ENCODE measurements around the gene KCNMA1. TPM values are rescaled to one million over a fixed set of nuclear protein-coding genes. Genes with fewer than 3 reads are reported as not detected.

The KCNMA1 gene
- total and polyA plus RNA-seq, 9 of the 15 experiments (the other 6 are each of a cell fraction or from before 2014, with no cell fraction given) = 0.01 to 0.95 (median 0.15) TPM; not detected in 4

- H3K9ac ChIP-seq (ENCODE audit: insufficient read depth in 1 of 2, low read depth in 2 of 2, low read length in 2 of 2) = no peak overlapping the region
- FAIRE-seq (no peak), ATAC-seq (no peak), DNase-seq (ENCODE audit: extremely low read depth in 1 of 4, low spot score in 3 of 4) (no peak)
- H3K9me1 ChIP-seq (ENCODE audit: control insufficient read depth, insufficient read depth, low read length) = no peaks in the 10 kb centered on the region
- H4K20me1 ChIP-seq (replicated peaks; ENCODE audit: control insufficient read depth, insufficient read depth, low read length) = no peaks in the 10 kb centered on the region
- H3K4me3 ChIP-seq = no peak overlapping the region
- ChIA-PET CTCF (ENCODE audit: low intra/inter-chr PET ratio) (no interaction called here), POLR2A (no interaction called here)
- peaks cover 1 to 17% of the 10 kb centered on the region in 2 experiments; a peak in 3 of 5 replicates for H3K27me3 ChIP-seq (ENCODE audit: control insufficient read depth in 2 of 2, insufficient read depth in 2 of 2, low read length in 2 of 2)
- in situ Hi-C loops (cut with MboI) (no loop called here), intact Hi-C loops (cut with micrococcal nuclease) (no loop called here)
- H3K4me1 ChIP-seq (replicated peaks in 1 of 2; ENCODE audit: control insufficient read depth in 2 of 2, insufficient read depth in 2 of 2, low read length in 2 of 2) = no peaks in the 10 kb centered on the region
- no TSS peak for BruUV-seq (replicated peaks)
- H3K9me3 ChIP-seq (replicated peaks; ENCODE audit: control insufficient read depth, insufficient read depth, low read depth, low read length) = no peaks in the 10 kb centered on the region
- WGBS (ENCODE audit: insufficient coverage, low coverage, missing lambda C conversion rate) = 0% methylated on average over 1 of the region's 1 CpG
- no peak overlapping the region for H3K27ac ChIP-seq (ENCODE audit: extremely low read depth, low read depth, low read length)
- TF ChIP-seq TRIM28 (IDR thresholded peaks at IDR 0.05) (no peak), E2F5 (CRISPR knock-in tag; IDR thresholded peaks at IDR 0.05) (no peak), POLR3A (IDR thresholded peaks at IDR 0.05; ENCODE audit: borderline replicate concordance, extremely low read depth, insufficient read depth, insufficient read length) (no peak), ZKSCAN1 (IDR thresholded peaks at IDR 0.05; ENCODE audit: low read depth, low read length) (no peak), IFI16 (CRISPR knock-in tag; IDR thresholded peaks at IDR 0.05) (no peak), FOXO4 (CRISPR knock-in tag; IDR thresholded peaks at IDR 0.05) (no peak), ATF2 (CRISPR knock-in tag; IDR thresholded peaks at IDR 0.05) (no peak), ZNF121 (CRISPR knock-in tag; conservative IDR thresholded peaks at IDR 0.05) (no peak), GABPB1 (CRISPR knock-in tag; IDR thresholded peaks at IDR 0.05) (no peak), ZEB2 (IDR thresholded peaks at IDR 0.05) (no peak), NR2C1 (IDR thresholded peaks at IDR 0.05) (no peak), NR2C1 (tag; IDR thresholded peaks at IDR 0.05) (no peak), ZNF696 (CRISPR knock-in tag; conservative IDR thresholded peaks at IDR 0.05) (no peak), HMGN3 (IDR thresholded peaks at IDR 0.05; ENCODE audit: borderline replicate concordance, extremely low read depth, insufficient read length, low read depth, low read length) (no peak), SAFB2 (IDR thresholded peaks at IDR 0.05; ENCODE audit: borderline replicate concordance, low read depth, low read length, severe bottlenecking) (no peak)
- H3K79me2 ChIP-seq (ENCODE audit: control insufficient read depth, insufficient read depth, low read length) = no peaks in the 10 kb centered on the region
- H3K36me3 ChIP-seq (ENCODE audit: control insufficient read depth, insufficient read depth, low read length) = no peaks in the 10 kb centered on the region
- no peak overlapping the region for H3K4me2 ChIP-seq (ENCODE audit: insufficient read depth, low read length)
- H2AFZ ChIP-seq (ENCODE audit: low read depth, low read length) = no peak overlapping the region
Observed at GRCh38 chr10:77560471-77560870, 77.1 kb downstream of the KCNMA1 start.
